Left lung (tissue), 10 donors: ENCODE measurements around the gene JAZF1. TPM values are rescaled to one million over a fixed set of nuclear protein-coding genes. Genes with fewer than 3 reads are reported as not detected.

Experiments
- ATAC-seq: fragments of 200-7000 bp; cut with Tn5 transposase; one replicate; pipeline ENCODE4 v1.9.1; 2020; ENCODE audit warnings: moderate library complexity
- DNase-seq, 4 donors: peaks; one replicate each; pipeline ENCODE4 v3.0.0-alpha.2; 2013 to 2020
- H3K27ac ChIP-seq, 2 donors: fragments of 200-600 bp; sonication (generic) in 1 of 2; one replicate each; pipeline versions ENCODE4 v1.5.0 to v1.8.0; 2020 to 2021
- H3K27me3 ChIP-seq, 2 donors: fragments of 200-600 bp; sonication (generic) in 1 of 2; one replicate each; pipeline versions ENCODE4 v1.5.0 to v1.8.0; 2020 to 2021
- H3K36me3 ChIP-seq, 2 donors: fragments of 200-600 bp; sonication (generic) in 1 of 2; one replicate each; pipeline versions ENCODE4 v1.5.0 to v1.8.0; 2020 to 2021
- H3K4me1 ChIP-seq, 2 donors: fragments of 200-600 bp; one replicate each; pipeline ENCODE4 v1.8.0; 2021
- H3K4me3 ChIP-seq, 2 donors: fragments of 200-600 bp; sonication (generic) in 1 of 2; one replicate each; pipeline versions ENCODE4 v1.5.0 to v1.8.0; 2020 to 2021; ENCODE audit warnings: mild to moderate bottlenecking in 1 of 2
- H3K9me3 ChIP-seq, 2 donors: fragments of 200-600 bp; sonication (generic) in 1 of 2; one replicate each; pipeline versions ENCODE4 v1.5.0 to v1.8.0; 2020 to 2021
- intact Hi-C, 2 donors: fragments of 100-400 bp; cut with DNase I; formaldehyde crosslinking; loops; one replicate each; pipeline versions ENCODE4 v1.11.2 to v1.14.2; 2022
- polyA plus RNA-seq, 6 donors: library from polyadenylated mRNA; unstranded; fragments of 120-200 nt; gene quantifications; one replicate each; pipeline ENCODE4 v1.2.1, GENCODE V29; 2013; ENCODE audit not compliant: insufficient read length in 6 of 6
- total RNA-seq, 2 donors: library from RNA; stranded (reverse); fragmentation: NEBNext Ultra II Directional; extraction: Animal tissue kit (Norgen Biotek cat#: 25700); gene quantifications; one replicate each; pipeline ENCODE4 v1.2.1, GENCODE V29; 2021
- TF ChIP-seq, protein P1 (sequence below), 2 donors: fragments of 200-600 bp; sonication (generic) in 1 of 2; IDR thresholded peaks; one replicate each; pipeline versions ENCODE4 v1.5.0 to v1.8.0; 2021; ENCODE audit warnings: antibody characterized with exemption in 2 of 2
- donor health status: DM: no; HTN: yes; CAD: no.
- donor health status: DM: no; HTN: no; CAD: no.

Gene JAZF1
- total and polyA plus RNA-seq, 8 donors = 11.1 to 18.2 (median 13.8) TPM

- intact Hi-C loops = no loop called here
- H3K36me3 ChIP-seq = no peaks in the 10 kb centered on the region
- ATAC-seq (no peak), DNase-seq (no peak)
- TF ChIP-seq, protein P1, sequence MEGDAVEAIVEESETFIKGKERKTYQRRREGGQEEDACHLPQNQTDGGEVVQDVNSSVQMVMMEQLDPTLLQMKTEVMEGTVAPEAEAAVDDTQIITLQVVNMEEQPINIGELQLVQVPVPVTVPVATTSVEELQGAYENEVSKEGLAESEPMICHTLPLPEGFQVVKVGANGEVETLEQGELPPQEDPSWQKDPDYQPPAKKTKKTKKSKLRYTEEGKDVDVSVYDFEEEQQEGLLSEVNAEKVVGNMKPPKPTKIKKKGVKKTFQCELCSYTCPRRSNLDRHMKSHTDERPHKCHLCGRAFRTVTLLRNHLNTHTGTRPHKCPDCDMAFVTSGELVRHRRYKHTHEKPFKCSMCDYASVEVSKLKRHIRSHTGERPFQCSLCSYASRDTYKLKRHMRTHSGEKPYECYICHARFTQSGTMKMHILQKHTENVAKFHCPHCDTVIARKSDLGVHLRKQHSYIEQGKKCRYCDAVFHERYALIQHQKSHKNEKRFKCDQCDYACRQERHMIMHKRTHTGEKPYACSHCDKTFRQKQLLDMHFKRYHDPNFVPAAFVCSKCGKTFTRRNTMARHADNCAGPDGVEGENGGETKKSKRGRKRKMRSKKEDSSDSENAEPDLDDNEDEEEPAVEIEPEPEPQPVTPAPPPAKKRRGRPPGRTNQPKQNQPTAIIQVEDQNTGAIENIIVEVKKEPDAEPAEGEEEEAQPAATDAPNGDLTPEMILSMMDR (IDR thresholded peaks at IDR 0.05) = no peak
- H3K4me3 ChIP-seq = no peak overlapping the region
- H3K27me3 ChIP-seq = no peaks in the 10 kb centered on the region
- H3K9me3 ChIP-seq = no peaks in the 10 kb centered on the region
- H3K4me1 ChIP-seq = no peaks in the 10 kb centered on the region
- H3K27ac ChIP-seq = no peak overlapping the region
Observed at GRCh38 chr7:27942711-27943110, 237.9 kb downstream of the JAZF1 start.

- Histone ChIP-seq H3K27me3 (no peaks in the 10 kb centered on the region), H3K27ac (no peak overlapping the region), H3K9me3 (no peaks in the 10 kb centered on the region), H3K4me1 (no peaks in the 10 kb centered on the region), H3K36me3 (no peaks in the 10 kb centered on the region), H3K4me3 (no peak overlapping the region)
- ATAC-seq (no peak), DNase-seq (no peak)
- intact Hi-C loops = no loop called here
- TF ChIP-seq, protein P1 (IDR thresholded peaks at IDR 0.05) = no peak
Observed at GRCh38 chr7:27941522-27941921, 239.1 kb downstream of the JAZF1 start.

DNA sequence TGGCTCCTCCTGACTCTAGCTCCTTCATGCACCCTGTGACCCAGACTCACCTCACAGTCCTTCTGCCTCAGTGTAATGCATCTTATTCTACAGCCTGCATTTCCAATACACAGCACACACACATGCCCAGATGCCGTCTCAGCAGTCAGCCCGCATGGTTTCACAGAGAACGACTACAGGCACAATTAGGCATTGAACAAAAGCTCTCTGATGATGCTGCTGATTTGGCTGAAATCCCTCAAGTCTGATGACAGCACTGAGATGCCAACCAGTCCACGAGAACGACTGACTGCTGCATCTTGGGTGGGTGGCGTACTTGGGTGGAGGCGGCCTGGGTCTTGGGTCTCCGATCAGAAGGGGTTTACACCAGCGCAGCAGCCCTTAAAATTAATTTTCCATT, 240.3 kb downstream of the JAZF1 start:
- no peak overlapping the region for H3K27ac ChIP-seq
- TF ChIP-seq, protein P1 (IDR thresholded peaks at IDR 0.05) = no peak
- DNase-seq (no peak), ATAC-seq (no peak)
- no peak overlapping the region for H3K4me3 ChIP-seq
- H3K27me3 ChIP-seq = no peaks in the 10 kb centered on the region
- no peaks in the 10 kb centered on the region for H3K36me3 ChIP-seq
- H3K4me1 ChIP-seq = no peaks in the 10 kb centered on the region
- intact Hi-C loops = no loop called here
- H3K9me3 ChIP-seq = no peaks in the 10 kb centered on the region

DNA sequence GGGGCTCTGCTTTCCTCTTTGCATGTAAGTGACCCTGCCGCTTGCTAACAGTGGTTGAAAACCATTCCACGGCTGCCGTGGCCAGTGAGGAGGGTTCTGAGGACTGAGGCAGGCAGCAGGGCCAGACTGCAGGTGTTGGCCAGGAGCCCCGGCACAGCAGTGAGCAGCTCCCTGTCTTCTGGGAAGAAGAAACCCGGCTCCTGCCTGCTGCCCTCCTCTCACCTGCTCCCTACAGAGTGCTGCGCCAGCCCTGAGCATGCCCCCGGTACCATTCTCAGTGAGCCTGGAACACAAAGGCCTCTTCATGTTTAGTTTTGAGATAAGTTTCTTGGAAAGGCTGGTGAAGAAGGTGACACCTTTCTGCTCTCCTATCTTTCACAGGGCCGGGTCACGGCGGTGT, 240.7 kb downstream of the JAZF1 start:
- no peaks in the 10 kb centered on the region for H3K27me3 ChIP-seq
- no peak overlapping the region for H3K4me3 ChIP-seq
- H3K36me3 ChIP-seq = no peaks in the 10 kb centered on the region
- no peak for ATAC-seq
- TF ChIP-seq, protein P1 (IDR thresholded peaks at IDR 0.05) = no peak
- H3K27ac ChIP-seq = no peak overlapping the region
- no peaks in the 10 kb centered on the region for H3K4me1 ChIP-seq
- DNase-seq = no peak
- intact Hi-C loops = no loop called here
- no peaks in the 10 kb centered on the region for H3K9me3 ChIP-seq

DNA sequence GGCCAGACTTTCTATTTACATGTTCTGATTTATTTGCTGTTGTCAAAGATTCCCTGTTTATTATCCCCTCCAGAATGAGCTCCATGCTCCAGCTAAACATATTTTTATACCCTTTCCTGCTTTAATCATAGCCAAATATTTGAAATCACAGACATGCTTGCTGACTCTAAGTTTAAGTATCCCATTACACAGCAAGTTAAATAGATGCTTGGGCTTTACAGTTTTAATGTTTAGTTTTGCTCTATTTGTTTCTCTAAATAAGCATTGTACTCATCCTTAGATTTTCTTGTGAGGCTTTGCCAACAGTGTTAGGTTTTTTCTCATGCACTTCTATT, 243.9 kb downstream of the JAZF1 start:
- no peaks in the 10 kb centered on the region for H3K36me3 ChIP-seq
- intact Hi-C loops = no loop called here
- H3K4me1 ChIP-seq = peaks cover 0 to 5% of the 10 kb centered on the region in 2 donors
- no peak overlapping the region for H3K27ac ChIP-seq
- no peak for DNase-seq
- no peak for ATAC-seq
- TF ChIP-seq, protein P1 (IDR thresholded peaks at IDR 0.05) = no peak
- no peaks in the 10 kb centered on the region for H3K27me3 ChIP-seq
- no peak overlapping the region for H3K4me3 ChIP-seq
- no peaks in the 10 kb centered on the region for H3K9me3 ChIP-seq
